Cardiac muscle cell (in vitro differentiated cells and primary cell): Measurements from ENCODE around the gene TP53. TPM values are rescaled to one million over a fixed set of nuclear protein-coding genes. Genes with fewer than 3 reads are reported as not detected.

ENCODE experiments used
- DNase-seq, 2 donors: peaks; one replicate each; pipeline versions ENCODE4 v3.0.0 to v3.0.0-alpha.2; 2010 to 2017; ENCODE audit warnings: low read depth in 1 of 2, low spot score in 1 of 2
- H3K27ac ChIP-seq: fragments of 200-600 bp; sonication (generic); 2 replicates; pipeline ENCODE4 v1.5.1; 2016
- H3K27me3 ChIP-seq: fragments of 200-600 bp; sonication (generic); 2 replicates; pipeline ENCODE4 v1.6.0; 2016; ENCODE audit warnings: control low read depth
- H3K36me3 ChIP-seq: fragments of 200-600 bp; sonication (generic); 2 replicates; pipeline ENCODE4 v1.5.1; 2016; ENCODE audit warnings: control low read depth
- H3K4me1 ChIP-seq: fragments of 200-600 bp; sonication (generic); 2 replicates; pipeline ENCODE4 v1.8.1; 2017; ENCODE audit warnings: low read depth, mild to moderate bottlenecking, mixed run types
- H3K4me3 ChIP-seq: fragments of 200-600 bp; sonication (generic); 2 replicates; pipeline ENCODE4 v1.5.1; 2016; ENCODE audit warnings: mild to moderate bottlenecking
- H3K9me3 ChIP-seq: fragments of 200-600 bp; sonication (generic); 2 replicates; pipeline ENCODE4 v1.5.1; 2017; ENCODE audit warnings: low read depth, mild to moderate bottlenecking, control low read depth
- CTCF ChIP-seq: IDR thresholded peaks from 2 replicates; pipeline ENCODE4 v1.5.1; 2012; ENCODE audit warnings: low read depth, mild to moderate bottlenecking, low read length
- polyA plus RNA-seq: library from polyadenylated mRNA; unstranded; fragments of >200 nt; fragmentation: Nextera tagmentation; extraction: Ambion mirVana; gene quantifications from 2 replicates; pipeline ENCODE4 v1.2.1, GENCODE V29; 2016
- total RNA-seq: library from RNA; depleted of rRNA; stranded (reverse); fragments of >200 nt; gene quantifications from 2 replicates; pipeline ENCODE4 v1.2.3, GENCODE V29; 2016

TP53 gene
- total and polyA plus RNA-seq, 2 experiments from 2014 or later = 25.4 to 28.9 TPM

- TF ChIP-seq CTCF = no peak
- no peak for DNase-seq
- no peak overlapping the region for H3K27ac ChIP-seq
- no peaks in the 10 kb centered on the region for H3K4me1 ChIP-seq
- no peaks in the 10 kb centered on the region for H3K36me3 ChIP-seq
- H3K4me3 ChIP-seq = no peak overlapping the region
- H3K27me3 ChIP-seq = no peaks in the 10 kb centered on the region
- no peaks in the 10 kb centered on the region for H3K9me3 ChIP-seq
These were observed 66.5 kb downstream of the TP53 start for GRCh38 chr17:7620835-7621234.

GRCh38 chr17:7618608-7619007 lies 68.7 kb downstream of the TP53 start:
- no peak overlapping the region for H3K27ac ChIP-seq
- no peaks in the 10 kb centered on the region for H3K27me3 ChIP-seq
- H3K9me3 ChIP-seq = no peaks in the 10 kb centered on the region
- H3K4me3 ChIP-seq = no peak overlapping the region
- no peaks in the 10 kb centered on the region for H3K36me3 ChIP-seq
- no peak for TF ChIP-seq CTCF
- no peak for DNase-seq
- peaks cover under 1% of the 10 kb centered on the region for H3K4me1 ChIP-seq

Other genes with a start within 250 kb of the TP53 start
- gene FGF11, start 248.0 kb downstream of the TP53 start, total RNA-seq = 51.9 and 56.8 TPM in 2 replicates
- gene FGF11, start 248.0 kb downstream of the TP53 start, polyA plus RNA-seq = 50.4 and 63.6 TPM in 2 replicates
- gene CHRNB1, start 242.4 kb downstream of the TP53 start, total RNA-seq = 8.5 and 14.0 TPM in 2 replicates
- gene CHRNB1, start 242.4 kb downstream of the TP53 start, polyA plus RNA-seq = 28.6 and 34.5 TPM in 2 replicates
- gene ZBTB4, start 207.9 kb downstream of the TP53 start, total RNA-seq = 28.5 and 40.4 TPM in 2 replicates
- gene ZBTB4, start 207.9 kb downstream of the TP53 start, polyA plus RNA-seq = 17.9 and 26.6 TPM in 2 replicates
- not detected in 2 replicates for gene SLC35G6, start 206.0 kb downstream of the TP53 start, total RNA-seq
- gene SLC35G6, start 206.0 kb downstream of the TP53 start, polyA plus RNA-seq = 0.10 and 1.9 TPM in 2 replicates
- gene POLR2A, start 203.1 kb downstream of the TP53 start, total RNA-seq = 40.7 and 41.3 TPM in 2 replicates
- 53.8 and 62.3 TPM in 2 replicates for gene POLR2A, start 203.1 kb downstream of the TP53 start, polyA plus RNA-seq
- 4.1 and 11.7 TPM in 2 replicates for gene TNFSF12, start 138.4 kb downstream of the TP53 start, total RNA-seq
- 3.2 and 6.7 TPM in 2 replicates for gene TNFSF12, start 138.4 kb downstream of the TP53 start, polyA plus RNA-seq
- 3.1 and 7.4 TPM in 2 replicates for gene TNFSF13, start 128.7 kb downstream of the TP53 start, total RNA-seq
- 2.5 and 3.9 TPM in 2 replicates for gene TNFSF13, start 128.7 kb downstream of the TP53 start, polyA plus RNA-seq
- 71.5 and 78.9 TPM in 2 replicates for gene SENP3, start 125.6 kb downstream of the TP53 start, total RNA-seq
- gene SENP3, start 125.6 kb downstream of the TP53 start, polyA plus RNA-seq = 43.4 and 45.0 TPM in 2 replicates
- gene CD68, start 107.9 kb downstream of the TP53 start, total RNA-seq = 0.35 and 0.39 TPM in 2 replicates
- gene CD68, start 107.9 kb downstream of the TP53 start, polyA plus RNA-seq = 0.23 TPM in 1 of 2 replicates, not detected in the other
- gene MPDU1, start 103.6 kb downstream of the TP53 start, total RNA-seq = 90.9 and 128 TPM in 2 replicates
- 63.6 and 86.9 TPM in 2 replicates for gene MPDU1, start 103.6 kb downstream of the TP53 start, polyA plus RNA-seq
- 5.4 and 6.5 TPM in 2 replicates for gene SOX15, start 97.4 kb downstream of the TP53 start, total RNA-seq
- gene SOX15, start 97.4 kb downstream of the TP53 start, polyA plus RNA-seq = 5.3 and 5.9 TPM in 2 replicates
- 65.0 and 69.2 TPM in 2 replicates for gene FXR2, start 72.6 kb downstream of the TP53 start, total RNA-seq
- gene FXR2, start 72.6 kb downstream of the TP53 start, polyA plus RNA-seq = 60.5 and 65.5 TPM in 2 replicates
- 130 and 143 TPM in 2 replicates for gene SAT2, start 59.7 kb downstream of the TP53 start, total RNA-seq
- gene SAT2, start 59.7 kb downstream of the TP53 start, polyA plus RNA-seq = 142 and 148 TPM in 2 replicates
- 2.2 and 2.8 TPM in 2 replicates for gene SHBG, start 57.4 kb downstream of the TP53 start, total RNA-seq
- gene SHBG, start 57.4 kb downstream of the TP53 start, polyA plus RNA-seq = 3.9 and 5.6 TPM in 2 replicates
- 26.2 and 34.6 TPM in 2 replicates for gene ATP1B2, start 36.6 kb downstream of the TP53 start, total RNA-seq
- 157 TPM in 2 replicates for gene ATP1B2, start 36.6 kb downstream of the TP53 start, polyA plus RNA-seq
- 11.5 and 12.0 TPM in 2 replicates for gene WRAP53, start 987 bp upstream of the TP53 start, total RNA-seq
- 17.2 and 23.0 TPM in 2 replicates for gene WRAP53, start 987 bp upstream of the TP53 start, polyA plus RNA-seq
- 60.2 and 70.3 TPM in 2 replicates for gene EFNB3, start 17.7 kb upstream of the TP53 start, total RNA-seq
- gene EFNB3, start 17.7 kb upstream of the TP53 start, polyA plus RNA-seq = 72.0 and 86.9 TPM in 2 replicates
- gene DNAH2, start 30.3 kb upstream of the TP53 start, total RNA-seq = 0.88 and 3.0 TPM in 2 replicates
- 0.42 and 0.77 TPM in 2 replicates for gene DNAH2, start 30.3 kb upstream of the TP53 start, polyA plus RNA-seq
- gene KDM6B, start 146.7 kb upstream of the TP53 start, total RNA-seq = 11.1 and 20.8 TPM in 2 replicates
- gene KDM6B, start 146.7 kb upstream of the TP53 start, polyA plus RNA-seq = 9.0 and 9.7 TPM in 2 replicates
- gene TMEM88, start 167.6 kb upstream of the TP53 start, total RNA-seq = 27.4 and 51.2 TPM in 2 replicates
- gene TMEM88, start 167.6 kb upstream of the TP53 start, polyA plus RNA-seq = 31.3 and 66.1 TPM in 2 replicates
- gene NAA38, start 170.1 kb upstream of the TP53 start, total RNA-seq = 107 and 130 TPM in 2 replicates
- 158 and 168 TPM in 2 replicates for gene NAA38, start 170.1 kb upstream of the TP53 start, polyA plus RNA-seq
- gene CYB5D1, start 170.5 kb upstream of the TP53 start, total RNA-seq = 14.0 and 14.3 TPM in 2 replicates
- 10.7 and 13.7 TPM in 2 replicates for gene CYB5D1, start 170.5 kb upstream of the TP53 start, polyA plus RNA-seq
- 40.2 and 64.7 TPM in 2 replicates for gene CHD3, start 201.3 kb upstream of the TP53 start, total RNA-seq
- gene CHD3, start 201.3 kb upstream of the TP53 start, polyA plus RNA-seq = 15.9 and 19.7 TPM in 2 replicates
- 20.3 and 26.1 TPM in 2 replicates for gene RNF227, start 228.8 kb upstream of the TP53 start, total RNA-seq
- 5.2 and 5.8 TPM in 2 replicates for gene RNF227, start 228.8 kb upstream of the TP53 start, polyA plus RNA-seq
- 1.8 and 3.3 TPM in 2 replicates for gene KCNAB3, start 242.4 kb upstream of the TP53 start, total RNA-seq
- gene KCNAB3, start 242.4 kb upstream of the TP53 start, polyA plus RNA-seq = 1.3 and 1.4 TPM in 2 replicates
- gene TRAPPC1, start 244.5 kb upstream of the TP53 start, total RNA-seq = 92.0 and 110 TPM in 2 replicates
- gene TRAPPC1, start 244.5 kb upstream of the TP53 start, polyA plus RNA-seq = 340 and 386 TPM in 2 replicates
- 19.6 and 42.6 TPM in 2 replicates for gene CNTROB, start 244.7 kb upstream of the TP53 start, total RNA-seq
- 23.1 and 44.0 TPM in 2 replicates for gene CNTROB, start 244.7 kb upstream of the TP53 start, polyA plus RNA-seq